Measurements from ENCODE around the gene VAMP2.

VAMP2 gene

GRCh38 chr17:8153957-8154607 lies 8.7 kb downstream of the VAMP2 start:
- DNase-seq, result peak; percentile 35

DNA sequence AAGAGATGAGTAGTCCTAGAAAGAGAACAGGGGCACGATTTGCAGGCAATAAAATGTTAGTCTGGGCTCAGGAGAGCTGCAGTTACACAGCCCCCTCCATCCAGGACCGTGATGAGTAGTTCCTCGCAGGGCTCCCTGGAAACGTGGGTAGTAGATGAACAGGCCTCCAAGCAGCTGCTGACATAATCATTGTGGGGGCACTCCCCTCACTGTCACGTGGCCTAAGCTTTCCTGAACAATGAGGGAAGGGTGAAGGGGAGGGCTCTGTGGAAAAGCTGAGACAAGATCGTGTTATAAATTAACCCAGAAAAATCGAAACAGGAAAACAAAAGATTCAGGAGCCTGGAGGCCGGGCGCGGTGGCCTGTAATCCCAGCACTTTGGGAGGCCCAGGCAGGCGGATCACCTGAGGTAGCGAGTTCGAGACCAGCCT lies 9.2 kb downstream of the VAMP2 start:
- no peak for DNase-seq

DNA sequence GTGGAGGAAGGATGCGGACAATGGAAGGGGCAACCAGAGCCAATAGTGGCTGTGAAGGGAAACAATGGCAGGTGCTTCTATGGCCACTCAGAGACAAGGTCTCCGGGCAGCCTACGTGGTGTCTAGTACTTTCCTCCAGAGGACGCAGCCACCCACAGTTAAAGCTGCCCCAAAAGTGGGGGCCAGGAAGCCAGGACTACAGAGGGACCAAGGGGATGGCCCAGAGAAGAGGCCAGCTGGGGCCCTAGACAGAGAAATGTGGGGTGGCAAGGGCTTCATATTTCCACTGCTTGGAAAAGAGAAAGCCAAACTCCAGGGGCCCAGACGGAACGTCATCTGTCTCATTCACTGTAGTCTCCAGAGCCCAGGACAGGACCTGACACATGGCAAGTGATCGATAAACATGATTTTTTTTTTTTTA lies 9.7 kb downstream of the VAMP2 start:
- no peak for DNase-seq

DNA sequence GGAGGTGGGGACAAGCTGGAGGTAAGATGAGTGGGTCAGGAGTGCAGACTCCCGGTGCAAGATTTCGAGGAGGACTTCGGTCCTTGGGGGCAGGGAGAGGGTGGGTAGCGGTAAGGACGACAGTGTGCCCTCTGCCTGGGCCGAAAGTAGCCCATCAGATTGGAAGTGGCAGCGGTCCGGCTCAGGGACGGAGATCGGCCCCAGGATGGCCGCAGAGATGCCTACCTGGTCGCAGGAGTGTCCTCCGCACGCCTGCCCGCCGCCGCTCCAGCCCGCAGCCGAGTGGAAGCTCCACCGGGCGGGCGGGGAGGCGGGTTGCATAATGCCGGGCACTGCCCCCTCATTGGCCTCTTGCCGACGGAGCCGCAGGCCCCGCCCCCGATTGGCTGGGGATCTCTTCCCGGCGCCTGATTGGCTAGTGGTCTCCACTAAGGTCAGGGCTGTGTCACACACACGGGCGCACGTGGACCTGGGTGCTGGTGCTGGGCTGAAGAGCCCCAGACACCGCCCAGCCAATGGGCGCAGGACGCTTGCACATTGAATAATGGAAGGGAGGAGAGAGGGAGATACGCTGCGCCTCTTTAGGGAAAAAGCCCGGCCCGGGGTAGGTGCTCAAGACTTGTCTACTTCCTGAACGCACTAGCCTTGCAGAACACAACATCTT lies 10.5 kb downstream of the VAMP2 start, which contains the start of gene PER1:
TSS of gene PER1 (minus strand) at position 293 of the 664 bp plus-strand sequence. CDS start 1,698 bp downstream, outside the sequence.
- peak; percentile 66 for DNase-seq

DNA sequence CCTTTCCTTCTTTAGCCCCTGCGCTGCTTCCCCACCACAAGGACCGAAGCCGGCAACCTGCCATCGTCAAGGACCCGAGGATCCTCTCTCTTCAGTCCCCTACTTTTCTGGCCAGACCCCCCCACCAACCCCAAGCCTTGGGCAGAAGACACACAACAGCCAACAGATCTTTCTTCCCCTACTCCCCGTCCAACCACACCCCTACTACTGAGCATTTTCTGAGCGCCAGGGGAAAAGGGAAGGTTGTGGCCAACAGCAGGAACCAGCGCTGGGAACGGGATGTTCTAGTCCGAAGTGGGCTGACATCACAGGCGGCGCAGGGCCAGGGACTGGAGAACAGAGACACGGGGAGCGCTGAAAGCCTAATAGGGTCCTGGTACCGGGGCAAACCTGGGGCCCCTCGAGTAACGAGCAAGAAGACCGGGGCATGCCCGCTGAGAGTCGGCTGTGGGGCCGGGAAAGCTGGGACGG lies 11.1 kb downstream of the VAMP2 start:
- DNase-seq, result no peak

DNA sequence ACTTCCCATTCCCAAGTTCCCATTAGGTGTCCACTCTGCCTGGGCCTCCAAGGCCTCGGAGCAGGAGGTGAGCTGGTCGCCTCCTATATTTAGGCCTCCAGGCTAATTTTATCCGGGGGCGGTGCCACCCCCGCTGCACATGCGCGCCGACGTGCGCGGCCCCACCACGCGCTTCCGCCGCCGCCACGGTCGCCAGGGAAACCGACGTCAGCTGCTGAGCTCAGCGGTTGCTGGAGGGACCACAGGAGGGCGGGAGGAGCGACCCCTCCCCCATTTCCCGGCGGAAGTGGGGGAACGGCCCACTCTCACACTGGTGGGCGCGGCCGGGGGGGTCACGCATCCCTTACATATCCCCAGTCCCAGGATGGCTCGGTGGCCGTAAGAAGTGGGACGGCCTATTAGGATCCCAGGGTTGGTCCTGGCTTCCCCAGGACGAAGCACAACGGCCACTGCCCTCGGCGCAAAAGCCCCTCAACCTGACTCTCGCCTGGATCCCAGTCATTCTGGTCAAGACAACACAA lies 11.6 kb downstream of the VAMP2 start:
- DNase-seq, result peak; percentile 14

DNA sequence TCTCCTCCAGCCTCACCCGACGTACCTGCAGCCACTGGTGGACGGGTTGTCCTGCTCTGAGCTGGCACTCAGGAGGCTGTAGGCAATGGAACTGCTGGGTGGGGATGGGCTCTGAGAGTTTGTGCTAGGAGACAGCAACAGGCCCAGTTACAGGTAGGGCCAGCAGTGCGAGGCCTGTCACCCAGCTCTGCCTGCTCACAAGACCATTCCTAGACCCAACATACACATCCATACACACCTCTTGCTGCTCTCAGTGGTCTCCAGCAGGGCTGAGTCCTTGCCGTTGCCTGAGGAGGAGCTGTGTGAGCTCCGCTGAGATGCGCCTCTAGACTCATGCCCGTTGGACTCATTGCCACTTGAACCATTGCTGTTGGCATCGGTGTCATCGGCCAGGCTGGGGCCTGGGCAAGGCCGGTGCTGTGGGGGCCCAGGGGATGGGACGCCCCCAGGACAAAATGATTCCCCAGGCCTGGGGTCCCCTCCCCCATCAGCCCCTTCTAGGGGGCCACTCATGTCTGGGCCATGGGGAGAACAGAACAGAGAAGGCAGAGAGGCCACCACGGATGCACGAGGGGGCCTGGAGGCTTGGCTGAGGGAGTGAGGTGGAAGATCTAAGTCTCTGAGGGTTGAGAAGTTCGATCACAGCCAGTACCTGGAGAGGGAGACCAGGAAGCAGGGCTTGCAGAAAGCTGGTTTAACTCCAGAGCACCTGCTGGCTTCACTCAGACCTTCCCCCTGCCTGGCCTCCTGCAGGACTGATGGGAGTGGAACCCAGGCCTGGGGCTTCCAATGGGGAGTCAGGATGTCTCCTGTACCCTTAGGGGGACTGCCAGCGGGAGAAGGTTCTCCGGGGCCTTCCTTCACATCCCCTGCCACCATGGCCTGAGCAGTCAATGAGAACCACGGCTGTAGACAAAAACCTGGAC lies 12.3 kb downstream of the VAMP2 start:
- no peak for DNase-seq

GRCh38 chr17:8149419-8150193 lies 13.1 kb downstream of the VAMP2 start:
- DNase-seq, result no peak

DNA sequence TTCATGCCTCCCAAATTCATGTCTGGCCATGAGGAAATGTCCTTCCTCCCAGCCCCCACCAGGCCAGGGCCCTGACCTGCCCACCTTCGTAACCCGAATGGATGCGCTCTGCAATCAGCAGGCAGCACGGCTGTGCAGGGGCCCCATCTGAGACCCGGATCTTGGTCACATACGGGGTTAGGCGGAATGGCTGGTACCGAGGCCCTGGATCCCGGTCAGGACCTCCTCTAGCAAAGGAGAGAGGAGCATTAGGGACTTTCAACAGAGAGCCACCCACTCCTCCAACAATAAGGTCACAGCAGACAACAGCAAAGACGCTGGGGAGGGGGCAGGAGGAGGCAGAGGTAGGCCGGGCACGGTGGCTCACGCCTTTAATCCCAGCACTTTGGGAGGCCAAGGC lies 14.2 kb downstream of the VAMP2 start:
- no peak for DNase-seq

DNA sequence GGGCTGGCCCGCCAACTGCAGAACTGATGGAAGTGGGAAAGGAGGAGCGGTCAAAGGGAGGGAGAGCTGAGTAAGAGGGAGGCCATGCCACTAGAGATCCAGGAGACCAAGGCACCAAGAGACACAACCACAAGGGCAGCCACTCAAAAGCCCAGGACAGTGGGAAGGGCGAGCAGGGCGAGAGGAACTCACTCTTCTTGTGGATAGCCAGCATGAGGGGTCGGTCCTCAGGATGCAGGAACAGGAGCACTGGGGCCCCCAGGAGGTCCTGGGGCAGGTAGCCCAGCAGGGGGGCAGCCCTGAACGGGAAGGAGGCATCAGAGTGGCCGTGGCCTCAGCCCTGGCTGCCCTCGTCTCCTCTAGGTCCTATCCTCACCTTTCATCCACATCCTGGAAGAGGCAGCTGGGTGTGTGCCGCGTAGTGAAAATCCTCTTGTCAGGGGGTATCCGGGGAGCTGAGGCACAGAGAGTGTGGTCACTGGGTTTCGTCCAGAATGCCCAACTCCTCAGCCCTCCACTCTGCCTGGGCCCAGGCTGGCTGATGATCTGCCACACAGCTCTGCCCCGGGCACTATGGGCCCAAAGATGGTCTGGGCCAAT lies 14.8 kb downstream of the VAMP2 start:
- no peak for DNase-seq

GRCh38 chr17:8147141-8147804 lies 15.5 kb downstream of the VAMP2 start:
- DNase-seq, result no peak

DNA sequence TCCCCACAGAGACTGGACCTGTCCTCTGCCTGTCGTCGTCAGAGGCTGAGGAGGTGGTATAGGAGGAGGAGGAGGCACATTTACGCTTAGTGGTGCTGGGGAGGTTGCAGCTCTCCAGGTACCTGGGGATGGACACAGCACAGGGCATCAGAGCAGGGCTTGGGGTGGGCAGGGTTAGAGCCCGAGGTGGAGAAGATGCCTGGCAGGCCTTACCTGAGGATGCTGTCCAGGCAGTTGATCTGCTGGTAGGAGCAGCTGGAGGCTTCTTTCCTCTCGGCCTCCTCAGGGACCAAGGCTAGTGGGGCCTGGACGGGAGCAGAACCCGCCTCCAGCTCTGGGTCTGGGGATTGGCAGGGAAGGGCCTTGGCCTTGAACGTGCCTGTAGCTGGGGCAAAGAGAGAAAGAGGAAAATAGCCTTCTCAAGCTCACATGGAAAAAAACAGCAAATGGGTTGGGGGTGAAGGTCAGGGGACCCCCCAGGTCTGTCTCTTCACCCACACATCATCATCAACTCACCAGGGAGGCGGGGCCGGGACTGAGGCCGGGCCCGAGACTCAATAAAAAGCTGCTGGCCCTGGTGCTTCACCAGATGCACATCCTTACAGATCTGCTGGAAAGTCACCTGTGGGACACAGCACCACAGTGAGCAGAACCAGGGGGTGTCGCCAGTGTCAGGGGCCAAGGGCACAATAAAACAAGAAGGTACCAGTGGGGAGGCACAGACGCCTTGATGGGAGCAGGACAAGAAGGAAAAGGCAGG lies 16.2 kb downstream of the VAMP2 start:
- no peak for DNase-seq

- no peak for DNase-seq
Measured at GRCh38 chr17:8145811-8146210, 16.9 kb downstream of the VAMP2 start.

- no peak for DNase-seq
Measured at GRCh38 chr17:8144401-8145231, 18.1 kb downstream of the VAMP2 start.

GRCh38 chr17:8143581-8144400 lies 19.0 kb downstream of the VAMP2 start:
- DNase-seq, result no peak

GRCh38 chr17:8142887-8143580 lies 19.7 kb downstream of the VAMP2 start:
- no peak for DNase-seq

DNA sequence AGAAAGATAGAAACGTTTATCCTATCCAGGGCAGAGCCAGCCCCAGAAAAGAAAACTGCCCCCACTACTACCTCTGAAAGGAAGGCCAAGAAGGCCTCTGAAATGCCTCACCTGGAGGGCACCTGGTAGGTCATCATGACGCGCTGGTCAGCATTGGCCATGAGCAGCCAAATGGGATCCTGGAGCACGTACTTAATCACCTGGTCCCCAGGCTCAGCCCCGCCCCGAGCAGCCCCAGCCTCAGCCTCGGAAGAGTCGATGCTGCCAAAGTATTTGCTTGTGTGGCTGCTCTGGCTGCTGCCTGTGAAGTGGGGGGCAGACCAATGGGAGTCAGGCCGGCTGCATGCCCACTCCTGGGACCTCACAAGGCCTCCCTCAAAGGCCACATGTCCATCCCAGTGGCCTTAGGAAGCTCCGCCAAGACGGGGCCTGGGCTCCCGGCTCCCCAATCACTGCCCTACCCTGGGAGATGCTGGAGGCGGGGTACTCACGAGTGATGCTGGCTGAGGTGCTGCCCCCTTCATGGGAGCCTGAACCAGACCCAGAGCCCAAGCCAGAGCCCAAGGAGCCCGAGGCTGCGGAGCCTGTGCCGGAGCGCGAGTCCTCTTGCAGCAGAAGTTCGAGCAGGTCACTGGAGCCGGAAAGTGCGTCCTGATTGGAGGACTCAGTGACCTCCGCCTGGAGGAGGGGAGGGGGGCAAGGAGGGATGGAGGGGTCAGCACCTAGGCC lies 20.4 kb downstream of the VAMP2 start:
- no peak for DNase-seq
